HepG2 (cell line): ENCODE results near the gene ORC1.

Source experiments
- ATAD3A ChIP-seq: sonication (generic); formaldehyde crosslinking; IDR thresholded peaks from 2 replicates; pipeline ENCODE4 v1.4.0; 2020; ENCODE audit warnings: missing genetic modification reagents
- CTCF ChIP-seq: sonication (generic); formaldehyde crosslinking; IDR thresholded peaks from 2 replicates; pipeline ENCODE4 v1.5.0; 2020; ENCODE audit warnings: mild to moderate bottlenecking, missing genetic modification reagents, moderate library complexity
- IKZF1 ChIP-seq: fragments of 450-650 bp; IDR thresholded peaks from 2 replicates; pipeline ENCODE4 v1.7.1; 2016
- KLF9 ChIP-seq: IDR thresholded peaks from 2 replicates; pipeline ENCODE4 v1.6.1; 2016; ENCODE audit warnings: low read depth
- RAD51 ChIP-seq: fragments of 450-650 bp; IDR thresholded peaks from 2 replicates; pipeline ENCODE4 v1.6.1; 2016; ENCODE audit warnings: borderline replicate concordance
- TARDBP ChIP-seq: sonication (generic); formaldehyde crosslinking; IDR thresholded peaks from 2 replicates; pipeline ENCODE4 v1.8.0; 2022; ENCODE audit warnings: mild to moderate bottlenecking, missing genetic modification reagents
- TCF7L2 ChIP-seq: IDR thresholded peaks from 2 replicates; pipeline ENCODE4 v1.6.1; 2011; ENCODE audit warnings: mild to moderate bottlenecking, low read depth, low read length, moderate library complexity
- ZC3H4 ChIP-seq: sonication (generic); formaldehyde crosslinking; IDR thresholded peaks from 2 replicates; pipeline ENCODE4 v1.4.0; 2020; ENCODE audit warnings: missing genetic modification reagents, borderline replicate concordance
- ZNF782 ChIP-seq: sonication (generic); formaldehyde crosslinking; IDR thresholded peaks from 2 replicates; pipeline ENCODE4 v1.4.0; 2020; ENCODE audit warnings: missing genetic modification reagents, mild to moderate bottlenecking, borderline replicate concordance

- TF ChIP-seq TARDBP (CRISPR knock-in tag) = no peak
- no peak for TF ChIP-seq ZC3H4 (CRISPR knock-in tag)
- no peak for TF ChIP-seq ATAD3A (CRISPR knock-in tag)
- TF ChIP-seq KLF9 (CRISPR knock-in tag) = no peak
- TF ChIP-seq CTCF = no peak
- no peak for TF ChIP-seq IKZF1
- no peak for TF ChIP-seq TCF7L2
- TF ChIP-seq RAD51 = no peak
- TF ChIP-seq ZNF782 (CRISPR knock-in tag) = no peak
These were observed 78.4 kb downstream of the ORC1 start for GRCh38 chr1:52325786-52326185.
